D721Med (cell line): ENCODE data around the gene CRYM.

Source experiments
- DNase-seq: peaks from one replicate; pipeline ENCODE4 v3.0.0; 2011; ENCODE audit warnings: low spot score; ENCODE audit not compliant: insufficient read length
- FAIRE-seq: peaks from 2 replicates; lab custom pipeline; 2011; peaks lifted over from hg19 to GRCh38; lab: Jason Lieb, UNC
- CTCF ChIP-seq: IDR thresholded peaks from 2 replicates; pipeline ENCODE4 v1.5.1; 2012; ENCODE audit warnings: mild to moderate bottlenecking, control low read depth; ENCODE audit not compliant: insufficient read depth; ENCODE audit errors: missing control alignments

CRYM gene

GRCh38 chr16:21284414-21284813 lies 6.3 kb upstream of the CRYM start:
- DNase-seq: no peak
- TF ChIP-seq CTCF: no peak
- FAIRE-seq: no peak

DNA sequence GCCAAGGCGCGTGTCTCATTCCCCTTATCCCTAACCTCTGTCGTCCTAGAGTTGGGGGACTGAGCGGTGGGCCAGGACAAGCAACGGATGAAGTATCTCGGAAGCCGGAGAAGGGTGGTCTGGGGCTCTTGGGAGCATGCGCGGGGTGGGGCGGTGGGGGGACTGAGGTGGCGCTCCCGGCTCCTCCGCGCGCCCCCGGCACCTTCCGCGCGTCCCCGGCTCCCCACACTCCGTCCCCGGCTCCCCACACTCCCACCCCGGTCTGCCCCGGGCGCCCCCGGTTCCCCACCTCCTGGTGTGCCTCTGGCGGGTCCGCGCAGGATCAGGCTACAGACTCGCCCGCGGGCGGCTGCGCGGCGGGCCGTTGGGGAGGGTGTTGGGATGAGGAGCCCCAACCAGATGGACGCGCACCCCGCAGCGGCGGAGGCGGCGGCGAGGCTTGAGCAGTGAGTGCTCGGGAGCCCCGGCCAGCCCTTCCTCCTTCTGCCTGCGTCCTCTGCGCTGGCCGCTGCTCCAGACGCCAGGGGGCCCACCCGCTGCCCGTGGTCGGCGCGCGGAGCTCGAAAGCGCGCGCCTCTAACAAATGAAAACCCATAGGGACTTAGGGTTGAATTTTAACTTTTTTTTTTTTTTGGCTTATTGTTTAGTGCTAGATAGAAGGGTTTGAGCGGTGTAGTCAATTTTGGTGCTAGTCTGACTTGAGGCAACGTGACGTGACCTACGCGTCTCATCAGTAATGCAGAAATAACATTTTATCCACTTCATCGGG lies 5.6 kb upstream of the CRYM start:
- DNase-seq (no peak), FAIRE-seq (no peak)
- no peak for TF ChIP-seq CTCF

DNA sequence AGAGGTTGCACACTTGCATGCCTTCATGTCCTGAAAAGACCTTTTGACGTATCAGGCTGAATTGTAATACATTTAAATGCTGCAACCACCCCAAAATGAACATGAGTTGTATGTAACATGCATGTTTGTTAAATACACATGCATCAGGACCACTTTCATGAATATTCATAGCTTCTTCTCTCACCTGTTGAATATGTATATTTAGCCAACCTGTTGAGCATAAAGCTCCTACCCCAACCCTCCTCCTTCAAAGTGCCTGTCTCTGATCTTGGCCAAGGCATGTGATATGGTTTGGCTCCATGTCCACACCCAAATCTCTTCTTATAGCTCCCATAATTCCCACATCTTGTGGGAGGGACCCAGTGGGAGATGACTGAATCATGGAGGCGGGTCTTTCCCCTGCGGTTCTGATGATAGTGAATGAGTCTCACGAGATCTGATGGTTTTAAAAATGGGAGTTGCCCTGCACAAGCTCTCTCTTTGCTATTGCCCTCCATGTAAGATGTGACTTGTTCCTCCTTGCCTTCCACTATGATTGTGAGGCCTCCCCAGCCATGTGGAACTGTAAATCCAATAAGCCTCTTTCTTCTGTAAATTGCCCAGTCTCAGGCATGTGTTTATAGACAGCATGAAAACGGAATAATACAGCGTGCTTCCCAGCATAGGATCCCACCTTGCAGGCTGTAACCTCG lies 3.8 kb upstream of the CRYM start:
- DNase-seq (no peak), FAIRE-seq (no peak)
- TF ChIP-seq CTCF: no peak

GRCh38 chr16:21279501-21279900 lies 1.4 kb upstream of the CRYM start:
- TF ChIP-seq CTCF: no peak
- DNase-seq (no peak), FAIRE-seq (no peak)

- FAIRE-seq (no peak), DNase-seq (no peak)
- TF ChIP-seq CTCF: no peak
Measured at GRCh38 chr16:21277045-21277926, 804 bp downstream of the CRYM start.

GRCh38 chr16:21276090-21276489 lies 2.0 kb downstream of the CRYM start:
- no peak for DNase-seq
- no peak for TF ChIP-seq CTCF
- no peak for FAIRE-seq
